ENCODE measurements around the gene BACH2.

The BACH2 gene

GRCh38 chr6:90274451-90275030 lies 22.1 kb downstream of the BACH2 start:
- DNase-seq = no peak

- no peak for DNase-seq
These were observed 22.8 kb downstream of the BACH2 start for GRCh38 chr6:90273863-90274262.

- DNase-seq = no peak
These were observed 23.7 kb downstream of the BACH2 start for GRCh38 chr6:90272895-90273294.

- no peak for DNase-seq
These were observed 24.8 kb downstream of the BACH2 start for GRCh38 chr6:90271831-90272230.

GRCh38 chr6:90269334-90269733 lies 27.3 kb downstream of the BACH2 start:
- no peak for DNase-seq

DNA sequence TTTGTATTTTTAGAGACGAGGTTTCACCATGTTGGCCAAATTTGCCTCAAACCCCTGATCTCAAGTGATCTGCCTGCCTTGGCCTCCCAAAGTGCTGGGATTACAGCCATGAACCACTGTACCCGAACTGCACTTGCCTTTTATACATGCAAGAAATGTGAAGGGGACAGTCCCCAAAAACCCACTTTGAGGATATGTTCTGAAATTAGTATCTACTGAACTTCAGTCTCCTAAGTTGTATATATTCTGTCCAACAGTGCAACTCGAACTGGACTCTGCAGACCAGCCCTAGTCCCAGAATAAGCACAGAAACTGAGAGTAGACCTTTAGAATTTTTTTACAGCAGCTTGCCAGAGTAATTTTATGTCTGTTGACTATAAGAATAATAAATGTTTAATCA lies 28.5 kb downstream of the BACH2 start:
- no peak for DNase-seq

DNA sequence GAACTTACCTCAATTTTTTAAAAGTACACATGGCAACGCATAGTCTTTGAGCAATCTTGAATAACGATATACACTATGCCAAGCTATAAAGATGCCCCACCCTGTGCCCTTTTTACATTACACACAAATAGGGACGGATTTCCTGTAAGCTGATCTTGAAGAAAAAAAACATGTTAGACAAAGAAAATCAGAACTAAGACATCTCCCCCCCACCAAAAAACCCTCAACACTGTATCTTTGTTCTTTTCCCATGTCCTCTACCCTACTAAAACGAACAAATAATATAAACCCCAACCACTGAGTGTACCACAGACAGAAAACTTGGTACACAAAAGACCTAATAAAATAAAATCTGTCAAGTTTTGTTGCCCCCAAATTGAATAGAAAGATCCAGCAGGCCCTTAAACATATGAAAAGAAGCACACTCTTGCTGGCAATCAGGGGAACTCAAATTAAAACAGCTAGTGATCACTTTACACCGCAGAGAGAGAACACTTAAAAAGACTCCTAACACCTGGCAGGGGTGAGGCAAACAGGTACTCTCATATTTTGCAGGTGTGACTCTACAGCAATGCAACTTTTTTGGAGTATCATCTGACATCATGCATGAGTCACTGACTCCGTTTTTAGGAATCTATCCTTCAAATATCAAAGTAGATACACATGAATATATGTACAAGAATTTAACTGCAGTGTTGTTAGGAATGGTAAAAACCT lies 29.6 kb downstream of the BACH2 start:
- no peak for DNase-seq

- no peak for DNase-seq
These were observed 32.1 kb downstream of the BACH2 start for GRCh38 chr6:90264561-90264960.

- no peak for DNase-seq
These were observed 33.0 kb downstream of the BACH2 start for GRCh38 chr6:90263633-90264032.

- DNase-seq = no peak
These were observed 34.8 kb downstream of the BACH2 start for GRCh38 chr6:90261801-90262200.

GRCh38 chr6:90257486-90257738 lies 39.2 kb downstream of the BACH2 start:
- no peak for DNase-seq

GRCh38 chr6:90256698-90257485 lies 39.8 kb downstream of the BACH2 start:
- no peak for DNase-seq

GRCh38 chr6:90253631-90254030 lies 43.0 kb downstream of the BACH2 start:
- DNase-seq = no peak

DNA sequence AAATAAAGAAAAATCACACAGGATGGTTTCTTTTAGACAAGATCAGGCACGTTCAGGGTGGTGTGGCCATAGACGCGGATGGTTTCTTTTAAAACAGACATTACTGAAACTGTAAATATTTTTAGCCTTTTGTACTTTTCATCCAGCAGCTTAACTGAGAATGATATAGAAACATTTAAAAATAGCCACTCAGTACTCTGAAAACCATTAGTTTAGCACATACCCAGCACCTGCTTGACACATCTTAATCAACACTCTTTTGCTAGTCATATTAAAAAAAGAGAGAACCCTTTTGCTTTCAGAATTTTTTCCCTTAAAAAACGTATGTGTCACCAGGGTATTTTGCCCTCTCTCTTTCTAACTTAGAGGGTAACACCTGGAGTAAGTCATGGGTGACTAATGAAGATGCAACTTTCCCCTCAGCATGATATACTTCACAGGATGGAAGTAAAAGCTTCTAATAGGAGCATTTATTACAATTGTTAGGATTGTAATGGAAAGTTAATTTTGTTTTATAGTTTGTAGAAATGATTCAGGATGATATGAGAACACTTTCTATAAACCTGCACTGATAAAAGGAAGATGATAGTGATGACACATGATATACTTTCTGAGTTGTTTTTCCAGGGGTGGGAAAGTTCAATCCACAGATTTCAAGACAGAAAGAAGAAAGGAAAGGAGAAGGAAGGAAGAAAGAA lies 45.2 kb downstream of the BACH2 start:
- DNase-seq = no peak

DNA sequence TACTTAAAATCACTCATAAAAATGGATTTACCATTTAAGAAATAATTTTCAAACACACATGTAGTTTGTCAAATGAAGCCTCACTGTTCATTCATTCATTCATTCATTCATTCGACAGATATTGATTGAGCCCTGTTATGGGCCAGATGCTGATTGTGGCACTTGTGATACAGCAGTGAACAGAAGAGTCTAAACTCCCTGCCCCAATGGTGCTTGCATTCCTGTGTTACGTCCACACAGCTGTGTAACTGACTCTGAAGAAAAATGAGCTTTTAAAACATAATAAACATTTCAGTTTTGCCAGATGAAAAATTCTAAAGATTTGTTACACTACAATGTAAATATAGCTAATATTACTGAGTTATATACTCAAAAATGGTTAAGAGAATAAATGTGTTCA lies 46.2 kb downstream of the BACH2 start:
- DNase-seq = no peak

DNA sequence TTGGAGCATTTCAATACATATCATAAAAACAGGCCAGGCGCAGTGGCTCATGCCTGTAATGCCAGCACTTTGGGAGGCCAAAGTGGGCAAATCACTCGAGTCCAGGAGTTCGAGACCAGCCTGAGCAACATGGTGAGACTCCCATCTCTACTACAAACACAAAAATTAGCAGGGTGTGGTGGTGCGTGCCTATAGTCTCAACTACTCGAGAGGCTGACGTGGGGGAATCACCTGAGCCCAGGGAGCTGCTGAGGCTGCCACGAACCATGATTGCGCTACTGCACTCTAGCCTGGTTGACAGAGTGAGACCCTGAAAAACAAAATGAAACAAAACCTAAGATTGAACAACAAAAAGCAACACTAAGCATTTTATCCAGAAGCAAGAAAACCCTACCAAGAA lies 47.2 kb downstream of the BACH2 start:
- DNase-seq = no peak

- DNase-seq = no peak
These were observed 47.6 kb downstream of the BACH2 start for GRCh38 chr6:90249034-90249433.

DNA sequence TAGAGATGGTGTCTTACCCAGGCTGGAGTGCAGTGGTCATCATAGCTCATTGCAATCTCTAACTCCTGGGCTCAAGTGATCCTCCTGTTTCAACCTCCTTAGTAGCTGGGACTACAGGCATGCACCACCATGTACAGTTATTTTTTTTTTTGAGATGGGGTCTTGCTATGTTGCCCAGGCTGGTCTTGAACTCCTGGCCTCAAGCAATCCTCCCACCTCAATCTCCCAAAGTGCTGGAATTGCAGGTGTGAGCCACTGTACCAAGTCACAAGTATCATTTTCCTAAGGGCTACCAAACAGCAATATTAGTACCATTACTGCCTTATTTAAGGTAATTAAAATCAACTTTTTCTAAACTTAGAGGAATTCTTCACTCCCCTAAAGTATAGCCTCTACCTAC lies 49.4 kb downstream of the BACH2 start:
- no peak for DNase-seq

GRCh38 chr6:90241229-90241880 lies 55.3 kb downstream of the BACH2 start:
- no peak for DNase-seq

- no peak for DNase-seq
These were observed 58.0 kb downstream of the BACH2 start for GRCh38 chr6:90238496-90239266.

- DNase-seq = no peak
These were observed 59.2 kb downstream of the BACH2 start for GRCh38 chr6:90237350-90237990.

DNA sequence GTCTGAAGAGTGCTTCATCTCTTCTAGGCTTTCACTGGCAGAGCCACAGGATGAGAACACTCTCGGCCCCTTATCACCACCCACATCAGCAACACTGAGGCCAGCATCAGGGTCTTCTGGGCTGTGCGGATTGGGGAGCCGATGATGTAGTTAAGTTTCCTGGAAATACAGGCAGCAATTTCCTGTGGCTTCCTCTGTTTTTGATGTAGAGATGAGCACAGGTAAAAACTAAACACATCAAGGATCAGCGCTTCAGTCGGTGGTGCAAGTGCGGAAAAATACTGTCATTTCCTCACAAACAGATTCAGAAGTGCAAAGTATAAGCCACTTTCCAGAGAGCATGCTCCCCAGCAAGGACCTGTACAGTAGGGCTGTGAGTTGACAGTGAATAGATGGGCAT lies 62.6 kb downstream of the BACH2 start:
- no peak for DNase-seq

Measured in NCI-H510A treated with DMSO at 0.1 percent for 48 hours (cell line).